ENCODE results near the gene DTX1.
"Not testable (repeated sequence)": the region's sequence is repeated elsewhere in the genome, so short reads cannot be mapped to it uniquely, and the experiment has no call there.

Gene DTX1

GRCh38 chr12:113116875-113117274 lies 60.3 kb downstream of the DTX1 start:
- FAIRE-seq, result no peak

- FAIRE-seq, result not testable (repeated sequence)
These were observed 61.2 kb downstream of the DTX1 start for GRCh38 chr12:113117684-113118083.

GRCh38 chr12:113118142-113118541 lies 61.6 kb downstream of the DTX1 start:
- FAIRE-seq, result no peak

GRCh38 chr12:113119980-113120669 lies 63.6 kb downstream of the DTX1 start:
- FAIRE-seq, result no peak

DNA sequence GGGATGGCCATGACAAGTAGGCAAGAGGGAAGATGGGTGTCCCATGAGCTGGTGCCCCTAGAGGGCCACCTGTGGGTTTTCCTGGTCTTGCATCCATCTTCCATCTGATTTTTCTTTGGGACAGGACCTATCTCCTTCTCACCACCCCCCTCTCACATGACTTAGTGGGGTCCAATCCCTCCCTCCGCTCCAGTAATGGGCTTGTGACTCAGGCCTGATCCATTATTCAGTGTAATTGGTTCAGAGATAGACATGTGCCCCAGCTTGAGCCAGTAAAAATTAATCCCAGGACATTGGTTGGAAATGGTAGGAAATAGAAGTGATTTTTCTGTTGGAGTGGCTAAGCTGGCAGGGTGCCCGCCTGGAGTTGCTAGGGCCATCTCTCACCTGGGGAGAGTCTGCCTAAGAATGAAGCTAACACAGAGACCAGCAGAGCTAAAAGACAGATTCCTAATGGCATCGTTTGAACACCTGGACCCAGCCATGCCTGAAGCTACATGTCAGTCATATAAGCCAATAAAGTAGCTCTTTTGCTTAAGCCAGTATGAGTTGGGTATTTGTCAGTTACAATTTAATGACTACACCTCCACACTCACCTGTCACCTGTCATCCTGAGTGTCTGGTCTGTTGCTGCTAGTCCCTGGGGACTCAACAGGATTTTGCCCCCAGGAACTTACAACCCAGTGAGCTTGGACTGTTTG lies 64.3 kb downstream of the DTX1 start:
- no peak for FAIRE-seq

GRCh38 chr12:113127791-113128199 lies 71.3 kb downstream of the DTX1 start:
- FAIRE-seq, result no peak

GRCh38 chr12:113128802-113129663 lies 72.5 kb downstream of the DTX1 start:
- FAIRE-seq, result no peak

- no peak for FAIRE-seq
These were observed 73.3 kb downstream of the DTX1 start for GRCh38 chr12:113129664-113130456.

DNA sequence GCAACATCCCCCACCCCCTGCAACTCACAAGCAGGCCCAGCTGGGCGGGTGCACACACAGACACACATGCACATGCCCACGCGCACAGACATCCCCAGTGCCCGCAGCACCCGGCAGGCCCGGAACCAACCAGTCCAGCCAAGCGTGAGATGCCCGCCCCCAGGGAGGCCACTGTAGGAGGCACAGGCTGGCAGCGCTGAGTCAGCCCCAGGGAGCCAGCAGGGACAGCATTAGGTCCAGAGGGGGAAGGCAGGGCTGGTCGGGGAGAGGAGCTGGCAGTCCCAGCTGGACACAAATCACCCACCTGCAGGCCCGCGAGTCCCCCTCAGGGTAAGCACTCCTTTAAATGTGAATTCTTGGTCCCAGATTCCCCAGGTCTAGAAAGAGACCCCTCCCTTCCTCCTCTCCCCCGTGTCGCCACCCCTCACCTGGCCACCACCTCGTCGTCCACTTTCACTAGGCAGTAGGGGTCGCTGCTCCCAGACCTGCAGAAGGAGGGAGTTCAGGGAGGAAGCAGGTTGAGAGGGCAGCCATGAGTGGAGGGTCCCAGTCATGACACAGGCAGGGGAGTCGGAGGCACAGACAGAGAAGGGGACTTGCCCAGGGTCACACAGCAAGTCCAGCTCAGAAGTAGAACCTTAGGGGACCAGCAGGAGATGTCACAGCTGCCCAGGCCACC lies 74.1 kb downstream of the DTX1 start:
- FAIRE-seq, result no peak

DNA sequence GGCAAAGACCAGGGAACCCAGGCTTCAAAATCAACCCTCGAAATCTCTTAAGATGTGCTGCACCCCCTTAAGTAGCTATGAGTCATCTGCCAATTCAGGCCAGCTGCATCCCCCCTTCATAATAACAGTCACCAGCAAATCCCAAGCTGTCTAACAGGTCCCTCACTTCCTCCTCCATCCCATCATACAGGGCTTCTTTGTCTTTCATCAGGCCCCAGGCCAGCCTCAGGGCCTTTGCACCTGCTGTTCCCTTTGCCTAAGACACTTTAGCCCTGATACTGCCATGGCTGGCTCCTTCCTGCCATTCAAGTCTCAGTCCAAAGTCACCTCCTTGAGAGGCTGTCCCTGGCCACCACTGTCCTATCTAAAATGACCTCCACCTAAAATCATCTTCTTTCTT lies 75.0 kb downstream of the DTX1 start:
- no peak for FAIRE-seq

GRCh38 chr12:113133036-113133435 lies 76.5 kb downstream of the DTX1 start:
- no peak for FAIRE-seq

DNA sequence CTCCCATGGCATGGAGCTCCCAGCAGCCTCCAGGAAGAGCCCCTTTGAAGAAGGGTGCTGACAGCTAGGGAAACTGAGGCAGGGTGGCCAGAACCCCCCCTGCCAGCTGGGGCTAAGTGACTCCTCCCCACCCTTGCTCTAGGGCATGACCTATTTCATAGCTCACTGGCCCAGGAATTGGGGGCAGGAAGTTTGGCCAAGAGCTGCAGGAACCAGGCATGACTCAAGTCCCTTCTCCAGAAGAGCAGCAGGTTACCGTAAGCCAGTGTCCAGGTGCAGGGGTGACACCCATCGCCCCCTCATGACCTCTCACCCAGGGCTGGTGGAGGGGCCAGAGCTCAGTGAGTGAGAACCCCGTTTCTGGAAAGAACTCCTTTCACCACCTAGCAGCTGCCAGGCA lies 77.1 kb downstream of the DTX1 start:
- no peak for FAIRE-seq

- FAIRE-seq, result no peak
These were observed 77.5 kb downstream of the DTX1 start for GRCh38 chr12:113134071-113134470.

GRCh38 chr12:113134521-113134951 lies 78.0 kb downstream of the DTX1 start:
- FAIRE-seq, result no peak

DNA sequence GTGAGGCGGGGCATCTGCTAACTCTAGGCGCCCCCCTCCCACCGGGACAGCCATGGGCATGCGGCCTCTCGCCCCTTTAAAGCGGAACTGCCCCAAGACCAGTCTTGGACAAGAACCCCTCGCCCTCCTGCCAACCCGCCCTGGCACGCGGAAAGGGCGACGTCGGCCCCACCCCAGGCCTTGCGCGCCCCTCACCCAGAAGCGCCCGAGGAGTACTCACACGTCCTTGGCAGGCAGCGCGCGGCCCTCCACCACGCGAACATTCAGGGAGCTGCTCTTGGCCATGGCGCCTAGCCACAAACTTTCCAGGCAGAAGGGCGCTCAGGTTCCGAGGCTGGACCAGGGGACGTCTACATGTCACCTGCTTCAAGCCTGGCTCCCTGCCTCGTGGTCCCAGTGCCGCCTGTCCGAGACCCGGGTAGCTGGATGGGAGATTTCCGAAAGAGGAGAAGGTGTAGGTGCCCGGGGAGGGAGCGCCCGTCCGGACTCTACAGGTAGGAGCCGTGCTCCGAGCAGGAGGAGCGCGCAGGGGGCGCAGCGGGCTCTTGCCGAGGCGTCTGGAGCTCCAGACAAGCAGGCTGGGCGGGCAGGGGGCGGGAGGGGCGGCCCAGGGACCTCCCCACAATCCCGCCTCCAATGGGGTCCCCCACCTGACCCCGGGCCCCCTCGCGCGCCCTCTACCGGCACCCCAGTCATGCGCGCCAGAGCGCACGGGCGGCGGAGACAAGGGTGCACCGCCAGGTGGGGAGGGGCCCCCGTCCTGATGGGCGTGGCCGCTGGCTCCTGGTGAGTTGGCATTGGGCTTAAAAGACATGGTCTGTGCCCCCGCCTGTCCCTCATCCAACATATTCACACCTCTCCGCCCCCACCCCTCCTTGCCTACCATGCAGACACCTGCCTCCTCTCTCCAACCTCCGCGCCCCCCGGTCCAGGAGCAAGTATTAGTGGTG lies 78.9 kb downstream of the DTX1 start, which contains the start of gene RASAL1:
RASAL1 (minus strand) TSS at position 584 of the 950 bp plus-strand sequence; CDS start at position 285, 299 bp downstream.
- no peak for FAIRE-seq

DNA sequence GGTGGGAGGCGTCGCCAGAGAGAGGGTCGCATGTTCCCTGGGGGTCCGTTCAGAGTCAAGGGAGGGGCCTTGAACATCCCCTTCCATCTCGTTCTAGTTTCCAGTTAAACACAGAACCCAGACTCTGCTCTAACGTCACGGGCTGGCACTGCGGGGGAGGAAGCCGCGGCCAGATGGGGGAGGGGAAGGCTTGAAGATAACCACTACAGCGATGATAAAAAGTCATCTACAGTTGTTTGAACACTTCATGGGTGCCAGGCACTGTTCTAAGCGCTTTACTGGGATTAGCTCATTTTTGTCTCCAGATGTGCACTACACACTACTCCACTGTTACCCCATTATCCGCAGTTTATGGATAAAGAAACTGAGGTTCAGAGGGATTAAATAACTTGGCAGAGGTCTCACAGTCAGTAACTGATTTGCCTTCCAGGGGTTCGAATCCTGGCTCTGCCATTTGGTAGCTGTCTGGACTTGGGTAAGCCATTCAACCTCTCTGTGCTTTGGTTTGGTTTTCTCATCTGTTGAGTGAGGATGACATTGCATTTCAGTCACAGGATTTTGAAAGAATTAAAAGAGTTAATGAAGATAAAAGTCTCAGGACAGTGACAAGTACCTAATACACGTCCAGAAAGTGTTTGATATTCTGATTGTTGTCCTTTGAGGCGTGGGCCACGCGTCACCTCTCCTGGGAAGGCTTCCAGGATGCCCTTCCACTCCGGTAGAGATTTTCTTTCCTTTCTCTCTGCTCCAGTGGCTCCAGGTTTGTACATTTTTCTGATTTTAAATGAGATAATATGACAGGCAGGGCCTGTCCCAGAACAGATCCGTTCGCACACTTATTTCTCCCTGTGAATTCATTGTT lies 79.8 kb downstream of the DTX1 start:
- no peak for FAIRE-seq

DNA sequence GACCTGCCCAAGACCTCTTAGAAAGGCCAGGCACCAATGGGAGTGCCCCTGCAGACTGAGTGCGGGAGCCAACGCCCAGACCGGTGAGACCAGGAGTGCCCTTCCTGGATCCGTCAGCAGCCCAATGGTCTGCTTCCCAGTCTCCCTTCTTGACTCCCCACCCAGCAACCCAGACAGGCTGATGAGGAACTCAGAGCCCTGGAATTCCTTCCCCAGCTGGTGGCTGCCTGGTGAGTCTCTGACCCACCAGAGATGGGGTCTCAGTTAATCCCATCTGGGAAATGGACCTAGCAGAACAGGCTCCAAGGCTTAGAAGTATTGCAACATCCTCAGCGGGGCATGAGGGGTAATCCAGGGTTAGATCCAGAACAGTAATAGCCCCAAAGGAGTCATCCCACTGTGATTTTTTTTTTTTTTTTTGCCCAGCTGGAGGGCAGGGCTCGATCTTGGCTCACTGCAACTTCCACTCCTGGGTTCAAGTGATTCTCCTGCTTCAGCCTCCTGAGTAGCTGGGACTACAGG lies 80.5 kb downstream of the DTX1 start:
- FAIRE-seq, result no peak

DNA sequence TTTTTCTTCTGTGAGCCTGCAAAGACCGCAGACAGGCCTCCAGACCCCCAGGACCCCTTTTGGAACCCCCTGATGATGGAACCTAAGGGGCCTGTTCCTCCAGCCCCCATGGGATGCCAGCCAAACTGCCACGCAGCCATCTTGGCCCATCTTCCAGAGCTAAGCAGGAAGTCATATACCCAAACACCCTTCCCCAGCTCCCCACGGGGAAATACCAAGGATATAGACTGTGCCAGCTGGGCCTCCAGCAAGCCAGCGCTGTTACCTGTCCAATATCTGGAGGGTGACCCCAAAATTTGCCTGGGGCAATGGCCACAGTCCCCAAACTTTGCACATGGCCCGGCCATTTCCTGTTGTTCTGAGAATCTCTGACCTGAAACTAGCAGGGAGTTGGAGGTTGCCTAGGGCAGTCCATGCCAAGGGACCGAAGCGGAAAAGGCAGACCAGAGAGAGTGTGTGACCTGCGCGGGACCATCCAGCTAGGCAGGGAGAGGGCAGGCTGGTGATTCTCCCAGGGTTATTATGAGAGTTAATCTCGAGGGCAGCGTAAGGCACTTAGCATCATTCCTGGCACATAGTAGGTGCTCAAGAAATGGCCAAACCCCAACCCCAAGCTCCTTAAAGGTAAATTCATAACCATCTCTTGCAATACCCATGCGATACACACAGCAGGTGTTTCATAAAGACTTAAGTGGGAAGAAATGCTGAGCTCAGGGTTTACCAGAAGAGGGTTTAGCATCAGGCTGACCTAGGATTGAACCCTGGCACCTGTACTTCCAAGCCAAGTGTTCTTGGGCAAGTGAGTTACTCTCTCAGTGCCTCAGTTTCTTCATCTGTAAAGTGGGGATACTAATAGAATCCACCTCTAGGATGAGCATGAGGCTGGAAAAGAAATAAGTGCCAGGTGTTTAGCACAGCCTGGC lies 81.6 kb downstream of the DTX1 start:
- FAIRE-seq, result no peak
